ENCODE results near the gene NXPH2. TPM values are rescaled to one million over a fixed set of nuclear protein-coding genes. Genes with fewer than 3 reads are reported as not detected.

Gene NXPH2
- not detected for total RNA-seq

GRCh38 chr2:138779781-138780445 lies at the start of gene NXPH2:
TSS of gene NXPH2 (minus strand) at chr2:138780390. CDS start at chr2:138780241, 149 bp downstream.

